HPDE6-E6E7 (cell line): ENCODE data around the gene UBASH3A.
A peak's percentile ranks its signal among the peaks of the same experiment; 100 is the strongest.

ENCODE experiments used
- DNase-seq: peaks from one replicate; pipeline ENCODE4 v3.0.0; 2011; ENCODE audit warnings: missing footprints; ENCODE audit errors: extremely low spot score

UBASH3A gene

DNA sequence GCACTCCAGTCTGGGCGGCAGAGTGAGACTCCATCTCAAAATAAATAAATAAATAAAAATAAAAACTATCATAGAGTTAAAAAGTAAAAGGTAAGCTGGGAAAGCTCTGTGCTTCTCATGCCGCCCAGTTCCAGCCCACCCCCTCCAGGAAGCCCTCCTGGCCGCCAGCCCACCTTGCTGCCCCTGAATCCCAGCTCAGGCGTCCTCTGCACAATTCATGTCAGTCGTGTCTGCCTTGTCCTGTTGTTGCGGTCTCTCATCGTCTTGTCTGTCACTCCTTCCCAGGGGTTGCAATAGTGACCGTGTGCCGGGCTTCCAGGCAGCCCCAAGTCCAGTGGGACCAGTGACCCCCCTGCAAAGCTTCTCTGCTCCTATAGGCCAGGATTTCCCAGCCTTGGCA lies 48.2 kb downstream of the UBASH3A start:
- DNase-seq, result no peak

DNA sequence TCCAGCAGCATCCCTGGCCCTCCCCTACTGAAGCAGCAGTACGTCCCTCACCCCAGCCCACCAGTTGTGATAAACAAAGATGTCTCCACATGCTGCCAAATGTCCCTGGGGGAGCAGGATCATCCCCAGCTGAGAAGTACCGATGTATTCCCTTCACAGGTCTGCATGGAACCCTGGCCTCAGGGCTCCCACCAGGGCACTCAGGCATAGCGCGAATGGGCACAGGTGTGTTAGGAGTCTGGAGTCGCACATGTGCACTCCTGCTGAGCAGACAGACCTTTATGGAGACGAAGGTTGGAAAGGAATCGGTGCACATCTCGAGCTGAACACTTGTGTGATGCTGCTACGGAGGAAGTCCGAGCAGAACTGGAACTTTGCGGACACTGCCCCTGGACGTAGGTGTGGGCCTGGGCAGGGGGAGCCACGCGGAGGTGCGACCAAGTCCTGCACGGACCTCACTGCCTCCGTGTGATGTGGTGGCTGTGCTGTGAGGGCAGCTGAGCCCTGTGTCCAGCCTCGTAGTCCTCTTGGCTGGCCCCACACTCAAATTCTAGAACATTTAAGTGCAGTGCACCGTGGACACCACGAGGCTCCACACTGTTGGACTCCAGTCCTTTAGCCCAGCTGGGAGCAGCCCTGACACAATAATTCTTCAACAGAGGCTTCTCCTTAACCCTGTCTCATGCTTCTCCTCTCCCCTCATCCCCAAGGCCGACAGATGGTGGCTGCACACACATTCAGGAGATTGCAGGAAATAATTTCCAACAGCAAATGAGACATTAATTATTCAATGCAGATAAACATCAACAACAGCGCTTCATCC lies 48.9 kb downstream of the UBASH3A start:
- DNase-seq, result no peak

DNA sequence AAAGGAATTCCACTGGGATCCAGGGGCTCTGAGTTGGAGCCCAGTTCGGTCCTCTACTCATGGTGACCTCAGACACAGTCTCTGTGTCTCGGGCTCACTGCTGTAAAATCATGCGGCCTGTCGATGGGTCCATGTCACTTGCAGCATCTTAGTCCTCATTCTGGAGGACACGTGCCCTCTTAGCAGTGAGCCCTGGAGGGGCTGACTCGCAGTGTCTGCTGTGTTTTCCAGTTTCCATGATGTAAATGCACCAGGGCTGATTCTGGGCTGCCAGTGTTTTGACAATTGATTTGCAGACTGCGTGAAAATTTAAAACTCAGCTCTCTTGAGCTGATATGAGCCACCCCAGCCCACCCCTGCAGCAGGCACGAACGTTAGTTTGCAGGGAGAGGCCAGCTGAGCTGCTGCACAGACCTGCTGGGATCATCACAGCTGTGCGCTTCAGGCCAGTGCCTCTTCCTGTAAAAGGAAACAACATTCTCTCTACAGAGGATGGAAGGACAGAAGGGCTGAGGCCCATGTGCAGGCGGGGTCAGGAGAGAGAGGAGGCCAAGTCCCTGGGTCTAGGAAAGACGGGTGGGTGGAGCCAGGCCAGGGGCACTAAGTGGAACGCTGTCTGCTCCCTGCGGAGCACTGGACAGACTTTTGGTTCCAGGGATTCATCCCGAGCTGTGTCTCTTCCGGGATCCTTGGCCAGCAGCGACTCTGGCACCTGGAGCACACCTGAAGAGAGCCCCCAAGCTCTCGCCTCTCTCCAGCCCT lies 49.7 kb downstream of the UBASH3A start:
- no peak for DNase-seq

DNA sequence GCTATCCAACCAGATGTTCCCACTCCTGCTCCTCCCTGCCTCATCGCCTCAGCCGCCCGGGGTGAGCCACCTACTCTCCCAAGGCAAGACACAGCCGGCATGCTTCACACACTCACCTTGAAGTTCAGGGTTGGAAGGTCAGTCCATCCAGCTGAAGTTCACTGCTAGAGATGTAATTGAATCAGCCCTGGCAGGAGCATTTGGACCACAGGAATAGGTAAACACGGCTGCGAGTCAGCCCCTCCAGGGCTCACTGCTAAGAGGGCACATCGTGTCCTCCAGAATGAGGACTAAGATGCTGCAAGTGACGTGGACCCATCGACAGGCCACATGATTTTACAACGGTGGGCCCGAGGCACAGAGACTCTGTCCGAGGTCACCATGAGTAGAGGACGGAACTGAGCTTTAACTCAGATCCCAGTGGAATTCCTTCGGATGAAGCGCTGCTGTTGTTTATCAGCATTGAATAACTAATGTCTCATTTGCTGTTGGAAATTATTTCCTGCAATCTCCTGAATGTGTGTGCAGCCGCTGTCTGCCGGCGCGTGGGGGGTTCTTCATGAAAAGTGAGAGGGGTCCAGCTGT lies 50.4 kb downstream of the UBASH3A start:
- DNase-seq, result no peak

DNA sequence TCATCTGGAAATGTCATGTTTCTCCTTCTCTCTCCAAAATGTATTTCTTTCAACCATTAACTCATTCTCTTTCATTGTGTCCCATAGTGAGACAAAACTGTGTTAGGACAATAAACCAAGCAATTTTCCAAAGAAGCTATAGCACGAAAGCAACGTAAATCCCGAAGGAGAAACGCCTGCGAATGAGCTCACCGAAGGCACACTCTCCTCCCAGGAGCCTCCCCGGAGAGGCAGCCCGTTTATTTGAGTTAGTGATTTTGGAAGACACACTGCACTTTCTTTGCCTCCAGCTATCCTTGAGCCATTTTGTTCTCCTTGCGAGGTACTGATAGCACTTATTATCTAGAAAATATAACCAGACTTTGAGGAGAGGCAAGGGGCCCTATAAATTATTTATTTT lies 51.1 kb downstream of the UBASH3A start:
- no peak for DNase-seq

DNA sequence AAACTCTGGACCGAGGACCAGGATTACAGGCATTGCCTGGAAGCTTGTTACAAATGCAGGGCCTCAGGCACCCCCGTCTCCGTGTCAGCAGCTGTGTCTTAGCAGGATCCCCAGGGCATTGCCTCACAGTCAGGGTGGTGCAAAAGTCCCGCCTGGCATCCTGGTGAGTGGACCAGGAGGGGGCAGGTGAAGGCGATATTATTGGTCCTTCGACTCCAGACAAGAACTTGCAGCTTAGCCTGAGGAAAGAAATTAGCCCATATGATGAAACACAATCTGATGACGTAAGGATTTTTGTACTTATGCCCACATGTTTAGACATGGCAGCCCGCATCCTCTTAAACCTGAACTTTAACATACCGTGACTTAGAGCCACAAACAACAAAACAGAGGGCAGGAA lies 51.5 kb downstream of the UBASH3A start:
- DNase-seq, result no peak

DNA sequence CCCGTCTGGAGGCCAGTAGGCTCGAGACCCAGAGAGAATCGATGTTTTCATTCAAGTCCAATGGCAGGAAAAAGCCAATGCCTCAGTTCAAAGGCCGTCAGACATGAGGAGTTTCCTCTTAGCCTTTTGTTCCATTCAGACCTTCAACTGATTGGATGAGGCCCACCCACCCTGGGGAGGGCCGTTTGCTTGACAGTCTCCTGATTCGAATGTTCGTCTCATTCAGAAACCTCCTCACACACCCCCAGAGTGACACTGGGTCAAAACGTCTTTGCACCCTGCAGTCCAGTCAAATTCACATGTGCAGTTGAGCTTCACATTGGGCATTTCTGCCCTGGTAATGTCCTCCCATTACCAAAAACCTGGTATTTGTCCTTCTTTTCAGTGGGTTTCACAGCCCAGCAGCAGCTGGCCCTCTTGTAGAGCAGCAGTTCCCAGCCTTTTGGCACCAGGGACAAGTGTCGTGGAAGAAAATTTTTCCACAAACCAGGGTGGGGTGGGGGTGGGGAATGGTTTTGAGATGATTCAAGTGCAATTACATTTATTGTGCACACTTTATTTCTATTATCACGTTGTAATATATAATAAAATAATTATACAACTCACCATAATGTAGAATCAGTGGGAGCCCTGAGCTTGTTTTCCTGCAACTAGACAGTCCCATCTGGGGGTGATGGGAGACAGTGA lies 52.2 kb downstream of the UBASH3A start:
- no peak for DNase-seq

DNA sequence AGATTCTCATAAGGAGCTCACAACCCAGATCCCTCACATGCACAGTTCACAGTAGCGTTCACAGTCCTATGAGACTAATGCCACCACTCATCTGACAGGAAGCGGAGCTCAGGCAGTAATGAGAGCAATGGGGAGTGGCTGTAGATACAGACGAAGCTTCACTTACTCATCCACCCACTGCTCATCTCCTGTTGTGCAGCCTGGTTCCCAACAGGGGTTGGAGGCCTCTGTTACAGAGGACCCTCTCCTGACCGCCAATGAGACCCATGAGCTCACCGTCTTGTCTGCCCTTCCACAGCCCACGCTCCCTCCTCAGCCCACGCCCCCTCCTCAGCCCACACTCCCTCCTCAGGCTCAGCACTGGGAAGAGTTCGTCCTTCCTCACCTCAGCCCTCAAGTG lies 52.8 kb downstream of the UBASH3A start:
- DNase-seq, result no peak

DNA sequence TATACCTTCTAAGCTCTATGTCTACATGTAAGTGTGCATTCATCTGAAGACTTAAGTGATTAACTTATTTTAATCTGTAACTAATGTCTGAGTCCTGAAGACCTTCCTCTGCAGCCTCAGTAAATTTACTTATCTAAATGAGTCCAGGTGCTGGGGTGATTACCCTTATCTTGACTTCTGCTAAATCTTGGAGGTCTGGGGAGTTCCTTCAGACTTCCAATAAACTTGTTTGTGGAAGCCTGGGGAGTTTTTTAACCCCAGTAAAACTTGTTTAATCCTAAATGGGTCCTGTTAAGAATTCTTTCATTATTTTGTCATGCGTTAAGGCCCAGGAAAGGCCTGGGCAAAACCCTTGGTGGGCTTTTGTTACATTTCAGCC lies 55.4 kb downstream of the UBASH3A start:
- DNase-seq, result no peak

DNA sequence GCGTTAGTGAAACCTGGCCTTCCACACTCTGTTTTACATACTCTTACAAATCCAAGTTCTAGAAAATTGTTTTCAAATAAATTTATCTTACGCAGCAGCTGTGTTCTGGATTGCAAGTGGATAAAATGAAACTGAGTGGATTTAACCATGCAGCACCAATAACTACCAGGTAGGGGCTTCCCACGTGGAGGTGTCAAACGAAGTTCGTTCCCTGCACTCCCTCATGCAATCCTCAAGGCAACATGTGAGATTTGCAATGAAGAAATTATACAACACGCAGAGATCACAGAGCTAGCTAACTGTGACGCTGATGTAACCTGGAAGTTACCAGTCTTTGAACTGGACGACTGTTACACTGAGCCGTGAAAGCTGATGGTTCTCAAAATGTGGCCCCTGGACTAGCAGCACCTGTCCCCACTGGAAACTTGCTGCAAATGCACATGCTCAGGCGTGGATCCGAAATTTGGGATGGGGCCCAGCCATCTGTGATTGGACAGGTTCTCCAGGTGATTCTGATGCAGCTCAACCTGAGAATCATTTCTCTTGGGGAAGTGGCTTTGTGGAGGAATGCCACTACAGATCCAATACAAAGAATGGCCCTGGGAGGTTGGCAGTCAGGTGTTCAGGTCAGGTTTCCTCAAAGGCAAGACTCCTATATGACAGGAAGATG lies 56.0 kb downstream of the UBASH3A start:
- no peak for DNase-seq

DNA sequence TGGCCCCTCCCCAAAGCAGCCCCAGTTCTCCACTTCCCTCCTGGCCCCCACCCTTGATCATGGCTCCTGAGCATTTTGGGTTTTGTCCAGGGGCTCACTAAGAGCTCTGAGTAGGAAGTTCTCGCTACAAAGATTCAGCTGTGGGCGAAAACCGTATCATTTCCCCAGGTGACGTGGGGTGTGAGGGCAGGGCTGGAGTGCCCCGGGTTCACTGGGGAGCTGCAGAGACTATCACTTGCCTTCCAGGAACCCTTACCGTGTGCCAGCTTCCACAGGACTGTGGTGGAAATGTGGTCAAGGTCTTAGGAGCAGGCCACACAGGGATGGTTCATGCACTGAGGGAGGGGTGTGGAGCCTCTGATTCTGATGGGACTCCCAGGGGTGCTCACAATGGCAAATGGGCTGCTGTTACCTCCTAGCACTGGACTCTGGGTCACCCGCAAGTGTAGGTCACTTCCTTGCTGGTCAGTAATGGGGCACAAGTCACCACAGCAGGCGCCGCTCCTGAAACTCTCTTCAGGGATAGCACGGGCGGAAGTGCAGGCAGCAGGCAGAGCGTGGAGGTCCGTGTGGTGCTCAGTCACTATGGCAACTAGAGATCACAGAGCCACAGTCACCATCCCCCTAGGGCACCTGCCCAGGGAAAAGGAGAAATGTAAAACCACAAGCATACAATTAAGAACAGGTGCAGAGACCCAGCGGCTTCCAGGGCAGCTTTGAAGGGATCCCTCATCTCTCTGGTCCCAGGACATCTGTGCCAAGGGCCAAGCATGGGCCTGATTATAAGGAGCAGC lies 56.9 kb downstream of the UBASH3A start:
- no peak for DNase-seq

DNA sequence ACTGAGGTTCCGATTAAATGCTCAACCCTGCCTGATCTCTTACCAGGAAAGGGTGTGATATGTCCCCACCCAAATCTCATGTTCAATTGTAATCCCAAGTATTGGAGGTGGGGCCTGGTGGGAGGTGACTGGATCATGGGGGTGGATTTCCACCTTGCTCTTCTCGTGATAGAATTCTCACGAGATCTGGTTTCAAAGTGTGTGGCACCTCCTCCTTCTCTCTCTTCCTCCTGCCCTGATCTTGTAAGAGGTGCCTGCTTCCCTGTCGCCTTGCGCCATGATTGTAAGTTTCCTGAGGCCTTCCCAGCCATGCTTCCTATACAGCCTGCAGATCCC lies 57.5 kb downstream of the UBASH3A start:
- DNase-seq, result no peak

DNA sequence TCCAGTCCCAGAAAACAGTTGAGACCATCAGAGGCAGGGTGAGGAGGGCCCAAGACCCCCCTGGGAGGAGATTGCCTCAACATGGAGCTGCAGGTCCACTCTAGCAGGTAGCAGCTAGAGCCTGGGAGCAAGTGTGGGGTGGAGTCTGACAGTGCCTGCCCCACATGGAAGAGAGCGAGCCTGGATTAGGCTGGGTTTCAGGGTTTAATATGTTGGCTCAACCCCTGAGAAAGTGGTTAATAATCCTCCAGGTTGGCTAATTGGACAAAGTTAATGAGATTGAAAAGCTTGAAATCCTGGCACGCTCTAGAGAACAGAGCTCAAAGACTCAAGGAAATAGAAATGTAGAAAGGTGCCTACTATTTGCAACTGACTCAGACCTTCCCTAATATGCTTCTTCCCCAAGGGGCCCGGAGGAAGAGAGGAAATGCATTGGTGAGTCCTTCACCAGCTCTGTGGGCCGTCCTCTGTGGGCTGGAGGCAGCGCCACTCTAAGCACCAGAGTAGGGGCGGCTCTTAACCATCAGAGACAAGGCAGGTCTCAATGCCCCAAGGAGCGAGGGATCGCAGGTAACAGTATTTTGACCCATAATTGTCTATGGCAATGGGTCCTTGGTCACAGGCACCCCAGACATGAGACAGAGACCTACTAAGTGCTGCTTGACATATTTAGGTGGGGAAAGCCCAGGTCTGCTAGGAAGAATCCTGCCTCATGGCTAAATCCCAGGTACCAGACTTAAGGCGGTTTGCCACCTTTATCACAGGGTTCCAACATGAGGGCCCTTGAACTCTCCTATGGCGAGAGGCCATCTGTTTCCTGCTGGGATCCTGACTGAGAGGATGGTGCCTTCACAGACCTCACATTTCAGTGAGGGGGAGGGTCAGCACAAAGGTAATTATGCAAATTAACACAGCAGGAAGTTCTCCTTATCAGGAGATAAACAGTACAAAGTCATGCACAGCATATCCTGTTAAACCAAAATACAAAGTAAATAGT lies 58.5 kb downstream of the UBASH3A start:
- DNase-seq, result no peak

DNA sequence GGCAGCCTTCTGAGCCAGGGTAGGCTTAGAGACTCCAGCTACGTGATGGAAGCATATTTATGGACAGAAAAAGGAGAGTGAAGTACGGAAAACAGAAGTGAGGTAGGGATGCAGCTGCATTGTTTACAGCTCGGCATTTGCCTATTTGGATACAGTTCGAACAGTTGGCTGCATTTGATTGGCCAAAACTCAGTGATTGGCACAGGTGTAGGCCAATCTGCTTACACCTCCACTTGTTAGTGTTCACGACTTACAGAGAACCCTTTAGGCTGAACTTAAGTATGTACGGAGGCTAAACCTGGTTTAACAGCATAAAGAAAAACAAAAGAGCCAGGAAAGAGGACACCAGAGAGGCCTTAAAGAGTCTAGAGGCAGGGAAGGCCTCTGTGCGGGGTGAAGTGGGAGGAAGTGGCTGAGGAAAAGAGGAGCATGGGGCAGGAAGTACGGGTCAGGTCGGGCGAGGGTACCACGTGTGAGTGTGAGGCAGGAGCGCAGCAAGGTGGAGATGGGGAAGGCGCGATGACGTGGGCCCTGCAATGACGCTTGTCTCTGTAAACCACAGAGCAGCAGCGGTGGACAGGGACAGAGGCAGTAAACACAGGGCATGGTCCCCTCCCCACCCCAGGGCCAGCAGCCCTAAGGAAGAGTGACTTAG lies 60.3 kb downstream of the UBASH3A start:
- DNase-seq, result no peak

DNA sequence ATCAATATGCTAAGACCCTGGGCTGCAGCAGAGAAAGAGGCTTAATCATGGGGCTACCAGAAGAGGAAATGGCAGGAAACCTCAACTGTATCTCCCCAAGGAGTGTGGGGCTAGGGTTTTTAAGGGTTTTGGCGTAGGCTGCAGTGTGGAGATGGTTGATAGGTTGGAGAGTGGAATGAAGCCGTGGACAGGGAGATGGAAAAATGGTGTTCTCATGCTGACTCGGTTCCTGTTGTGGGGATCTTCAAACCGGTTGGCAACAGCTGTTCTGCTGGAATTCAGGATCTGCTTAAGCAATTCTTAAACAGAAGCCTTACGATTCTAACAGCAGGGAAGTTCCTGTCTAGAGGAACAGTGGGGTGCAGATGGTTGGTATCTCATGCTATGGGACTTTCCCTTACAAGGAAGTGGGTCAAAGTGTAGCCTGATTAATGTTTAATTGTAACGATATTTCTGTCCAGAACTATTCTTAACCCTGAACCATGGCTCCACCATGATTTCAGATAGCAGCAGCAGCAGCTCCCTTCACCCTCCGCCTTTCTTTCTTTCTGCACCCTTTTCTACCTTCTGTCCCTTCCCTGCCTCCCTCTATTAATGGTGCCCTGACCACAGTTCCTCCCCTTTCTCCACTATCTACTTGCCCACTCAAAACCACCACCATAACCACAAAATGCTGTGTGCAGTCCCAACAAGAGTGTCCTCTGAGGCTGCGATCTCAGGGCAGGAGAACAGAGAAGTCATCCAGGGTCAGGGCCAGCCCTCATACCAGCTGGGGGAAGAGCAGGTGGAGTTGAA lies 61.5 kb downstream of the UBASH3A start:
- DNase-seq, result no peak

DNA sequence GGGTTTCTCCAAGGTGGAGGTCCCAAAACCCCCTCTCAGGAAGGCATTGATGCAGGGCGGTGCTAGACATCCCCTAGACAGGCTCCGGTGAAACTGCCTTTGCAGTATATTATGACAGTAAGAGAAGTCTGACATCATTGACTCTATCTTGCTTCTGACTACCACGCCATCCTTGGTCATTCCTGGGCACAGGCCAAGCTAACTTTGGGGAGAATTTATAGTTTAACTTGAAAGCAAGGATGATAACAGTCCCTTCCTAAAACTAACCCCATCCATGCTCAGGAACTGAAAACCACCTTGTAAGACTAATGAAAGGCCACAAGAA lies 62.1 kb downstream of the UBASH3A start:
- DNase-seq, result no peak

DNA sequence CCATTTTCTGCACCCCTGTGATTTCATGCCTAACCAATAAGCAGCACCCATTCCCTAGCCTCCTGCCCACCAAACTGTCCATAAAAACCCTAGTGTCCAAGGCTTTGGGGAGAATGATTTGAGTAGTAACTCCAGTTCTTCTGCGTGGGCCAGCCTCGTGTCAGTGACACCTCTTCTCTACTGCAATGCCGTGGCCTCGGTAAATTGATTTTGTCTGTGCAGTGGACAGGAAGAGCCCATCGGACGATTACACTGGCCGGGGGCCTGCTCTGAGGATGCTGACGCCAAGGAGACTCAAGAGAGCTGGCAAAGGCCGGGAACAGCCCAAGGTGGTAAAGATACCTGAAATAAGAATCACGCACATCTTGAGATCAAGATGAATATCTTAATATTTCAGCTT lies 63.0 kb downstream of the UBASH3A start:
- no peak for DNase-seq

DNA sequence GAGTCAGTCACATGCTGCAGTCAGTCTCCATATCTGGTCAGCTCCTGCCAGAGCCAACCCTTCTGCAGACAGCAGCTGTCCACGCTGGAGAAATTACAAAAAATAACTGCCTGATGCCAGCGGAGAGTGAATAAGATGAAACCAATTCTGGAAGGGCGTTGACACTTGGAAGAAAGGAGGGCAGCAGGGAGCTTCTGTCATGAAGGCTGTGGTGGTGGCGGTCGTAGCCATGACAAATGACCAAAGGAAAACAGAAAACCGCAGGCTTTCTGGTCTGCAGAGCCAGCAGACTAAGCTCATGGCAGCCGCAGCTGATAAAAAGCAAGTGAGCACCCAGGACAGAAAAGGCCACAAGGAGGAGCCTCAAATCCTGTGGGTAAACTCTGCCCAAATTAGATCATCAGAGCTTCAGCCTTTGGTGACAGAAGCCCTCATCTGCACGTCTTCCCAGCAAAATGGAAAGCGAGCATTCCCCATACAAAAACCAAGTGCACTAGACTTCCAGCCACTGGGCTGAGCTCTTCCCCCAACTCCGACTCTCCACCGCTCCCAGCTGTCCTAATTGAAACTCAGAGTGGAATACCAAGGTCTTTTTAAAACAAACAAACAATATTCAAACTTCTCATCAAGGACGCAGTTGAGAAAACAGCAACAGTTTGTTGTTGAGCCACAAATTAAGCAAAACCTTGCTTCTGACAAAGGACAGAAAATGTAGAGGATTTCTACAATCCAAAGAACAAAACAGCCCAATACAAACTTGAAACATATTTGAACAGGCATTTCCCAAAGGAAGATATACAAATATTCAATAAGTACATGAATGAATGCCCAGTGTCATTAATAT lies 63.7 kb downstream of the UBASH3A start:
- peak; percentile 39 for DNase-seq
